GM18507 (cell line): Measurements from ENCODE around the gene S100A14.

Source experiments
- DNase-seq: peaks from one replicate; pipeline ENCODE4 v3.0.0; 2011; ENCODE audit warnings: low read depth; ENCODE audit not compliant: insufficient read length; ENCODE audit errors: extremely low spot score
- FAIRE-seq: peaks from 2 replicates; lab custom pipeline; 2011; peaks lifted over from hg19 to GRCh38; lab: Jason Lieb, UNC

Gene S100A14

DNA sequence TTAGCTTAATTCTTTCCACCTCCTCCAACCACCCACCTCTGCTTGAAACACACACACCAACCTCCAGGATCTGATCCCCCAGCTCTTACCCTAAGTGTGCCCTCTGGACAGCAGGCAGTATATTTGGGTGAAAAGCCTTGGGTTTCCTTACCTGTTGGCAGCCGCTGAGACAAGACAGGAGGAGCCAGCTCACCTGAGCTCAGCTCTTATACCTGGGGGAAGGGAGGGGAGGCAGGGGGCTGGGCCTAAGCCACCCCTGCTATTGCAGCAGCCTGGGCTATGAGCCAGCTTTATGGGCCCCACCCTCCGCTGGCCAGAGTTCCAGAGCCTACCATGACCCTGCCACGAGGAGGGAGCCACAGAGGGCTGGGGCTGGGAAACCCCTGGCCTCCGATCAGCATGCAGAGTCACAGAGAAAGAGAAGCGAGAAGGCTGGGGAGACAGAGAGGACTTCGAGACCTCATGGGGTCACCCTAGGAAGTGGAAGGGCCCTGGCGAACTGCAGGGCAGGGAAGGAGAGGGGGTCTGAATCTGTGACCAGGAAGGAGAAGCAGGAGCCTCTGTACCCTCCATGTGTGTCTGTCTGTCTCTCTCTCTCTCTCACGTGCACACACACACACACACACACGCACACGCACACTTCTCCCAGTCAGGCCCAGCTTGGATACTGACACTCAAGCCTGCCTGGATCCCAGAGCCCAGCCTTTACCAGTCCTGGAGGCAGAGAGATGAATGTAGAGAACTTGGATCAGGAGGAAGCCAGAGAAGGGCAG, at the start of gene S100A14:
TSS of gene S100A14 (minus strand) at position 182 of the 773 bp plus-strand sequence. CDS start 467 bp downstream, outside the sequence.
- no peak for FAIRE-seq
- DNase-seq: no peak

DNA sequence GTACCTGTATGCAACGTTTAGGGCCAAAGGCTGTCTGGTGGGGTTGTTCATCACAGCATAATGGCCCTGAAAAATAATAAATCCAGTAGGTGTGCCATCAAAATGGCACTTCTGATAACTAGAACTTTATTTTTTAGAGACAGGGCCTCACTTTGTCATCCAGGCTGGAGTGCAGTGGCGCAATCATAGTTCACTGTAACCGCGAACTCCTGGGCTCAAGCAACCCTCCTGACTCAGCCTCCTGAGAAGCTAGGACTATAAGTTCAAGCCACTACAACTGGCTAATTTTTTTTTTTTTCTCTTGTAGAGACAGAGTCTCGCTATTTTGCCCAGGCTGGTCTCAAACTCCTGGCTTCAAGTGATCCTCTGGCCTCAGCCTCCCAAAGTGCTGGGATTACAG, 47.1 kb upstream of the S100A14 start:
- FAIRE-seq (no peak), DNase-seq (no peak)

GRCh38 chr1:153662269-153662668, 46.1 kb upstream of the S100A14 start:
- DNase-seq (no peak), FAIRE-seq (no peak)

GRCh38 chr1:153661111-153661708, 45.1 kb upstream of the S100A14 start:
- DNase-seq (no peak), FAIRE-seq (no peak)

DNA sequence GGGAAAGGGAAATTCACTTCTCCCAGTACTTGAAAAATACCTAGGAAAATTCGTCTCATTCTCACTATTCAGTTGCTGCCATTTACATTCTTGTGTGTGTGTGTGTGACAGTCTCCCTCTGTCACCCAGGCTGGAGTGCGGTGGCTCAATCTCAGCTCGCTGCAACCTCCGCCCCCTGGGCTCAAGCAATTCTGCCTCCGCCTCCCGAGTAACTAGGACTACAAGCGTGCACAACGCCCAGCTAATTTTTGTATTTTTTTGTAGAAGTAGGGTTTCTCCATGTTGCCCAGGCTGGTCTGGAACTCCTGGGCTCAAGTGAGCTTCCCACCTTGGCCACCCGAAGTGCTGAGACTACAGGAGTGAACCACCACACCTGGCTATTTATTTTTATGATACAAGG, 43.5 kb upstream of the S100A14 start:
- no peak for FAIRE-seq

GRCh38 chr1:153659175-153659534, 43.0 kb upstream of the S100A14 start:
- no peak for FAIRE-seq
- DNase-seq: no peak

More for the DNA sequence above, 43.5 kb upstream of the S100A14 start:
- no peak for DNase-seq

- DNase-seq: peak; percentile 85
- peak; percentile 93 for FAIRE-seq
These were observed 42.5 kb upstream of the S100A14 start, which contains the start of gene SNAPIN for GRCh38 chr1:153658400-153659174. Gene SNAPIN (plus strand): TSS chr1:153658703. CDS start chr1:153658744, 41 bp downstream.

DNA sequence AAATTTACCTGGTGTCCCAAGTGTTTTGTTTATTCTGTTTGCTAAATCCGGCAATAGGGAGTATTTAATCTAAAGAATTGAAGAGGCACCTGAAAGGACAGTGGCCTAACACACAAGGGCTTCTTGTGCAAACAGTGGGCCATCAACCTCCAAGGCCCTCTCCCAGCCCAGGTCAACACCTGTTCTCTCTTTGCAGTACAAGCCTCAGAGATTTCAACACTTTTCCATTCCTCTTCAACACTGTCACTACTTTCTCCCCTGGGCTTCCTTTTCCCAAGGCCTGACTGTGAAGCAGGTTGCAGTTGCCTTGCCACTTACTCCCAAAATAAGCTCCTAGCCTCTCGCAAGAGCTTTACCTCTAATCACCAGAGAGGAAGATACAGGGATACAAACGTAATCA, 39.2 kb upstream of the S100A14 start:
- no peak for FAIRE-seq
- DNase-seq: no peak

GRCh38 chr1:153652805-153653500, 36.8 kb upstream of the S100A14 start:
- FAIRE-seq (no peak), DNase-seq (no peak)

GRCh38 chr1:153651771-153652170, 35.6 kb upstream of the S100A14 start:
- FAIRE-seq (no peak), DNase-seq (no peak)

GRCh38 chr1:153649863-153650235, 33.7 kb upstream of the S100A14 start:
- FAIRE-seq (no peak), DNase-seq (no peak)

DNA sequence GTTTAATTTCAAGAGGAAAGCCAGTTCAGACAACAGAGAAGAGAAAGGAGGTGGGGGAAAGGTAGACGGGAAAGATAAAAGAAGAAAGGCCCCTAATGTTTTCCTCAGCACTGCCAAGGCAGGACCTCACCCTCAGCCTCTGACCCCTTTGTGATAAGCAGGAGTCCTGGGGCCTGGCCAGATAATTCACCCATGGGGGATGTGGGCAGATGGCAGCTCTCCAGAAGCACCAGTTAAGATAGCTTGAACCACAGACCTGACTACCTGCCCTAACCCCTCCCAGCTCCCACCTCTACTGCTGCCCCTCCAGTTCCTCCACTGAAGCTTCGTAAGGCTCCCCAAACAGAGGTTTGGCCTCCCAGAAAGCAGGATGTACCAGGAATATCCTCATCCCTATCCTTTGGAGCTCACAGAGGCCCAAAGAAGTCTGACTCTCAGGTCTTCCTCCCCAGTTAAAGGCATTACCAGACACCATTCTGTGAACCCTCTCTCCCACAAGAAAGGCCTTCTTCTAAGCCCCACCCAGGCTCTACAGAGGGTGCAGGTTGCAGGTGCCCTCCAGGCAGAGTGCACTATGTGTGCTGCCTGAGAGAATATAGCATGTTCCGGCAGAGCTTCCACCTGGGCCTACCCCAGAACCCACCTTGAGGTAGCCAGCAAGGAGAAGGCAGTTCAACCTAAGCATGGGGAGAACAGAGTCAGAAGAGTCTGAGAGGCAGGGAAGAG, 33.2 kb upstream of the S100A14 start:
- DNase-seq: no peak
- no peak for FAIRE-seq

DNA sequence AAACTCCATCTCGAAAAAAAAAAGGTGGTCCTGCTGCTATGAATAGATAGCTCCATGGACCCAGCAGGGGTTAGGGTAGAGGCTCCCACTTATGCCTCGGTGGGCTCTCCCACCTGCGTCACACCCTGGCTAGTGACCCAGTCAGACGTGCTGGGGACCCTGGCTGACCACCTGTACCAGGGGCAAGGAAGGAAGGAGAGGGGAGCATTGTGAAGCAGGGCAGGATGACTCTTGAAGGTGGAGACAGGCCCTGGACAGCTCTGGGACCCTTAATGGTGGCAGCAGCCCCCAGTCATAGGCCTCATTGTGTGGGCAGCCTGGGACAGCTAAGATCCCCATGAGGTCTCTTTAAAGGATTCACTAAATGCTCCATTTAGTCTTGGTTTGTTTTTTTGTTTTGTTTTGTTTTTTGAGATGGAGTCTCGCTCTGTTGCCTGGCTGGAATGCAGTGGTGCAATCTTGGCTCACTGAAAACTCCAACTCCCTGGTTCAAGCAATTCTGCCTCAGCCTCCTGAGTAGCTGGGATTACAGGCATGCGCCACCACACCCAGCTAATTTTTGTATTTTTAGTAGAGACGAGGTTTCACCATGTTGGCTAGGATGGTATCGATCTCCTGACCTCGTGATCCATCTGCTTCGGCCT, 32.0 kb upstream of the S100A14 start:
- FAIRE-seq (no peak), DNase-seq (no peak)

DNA sequence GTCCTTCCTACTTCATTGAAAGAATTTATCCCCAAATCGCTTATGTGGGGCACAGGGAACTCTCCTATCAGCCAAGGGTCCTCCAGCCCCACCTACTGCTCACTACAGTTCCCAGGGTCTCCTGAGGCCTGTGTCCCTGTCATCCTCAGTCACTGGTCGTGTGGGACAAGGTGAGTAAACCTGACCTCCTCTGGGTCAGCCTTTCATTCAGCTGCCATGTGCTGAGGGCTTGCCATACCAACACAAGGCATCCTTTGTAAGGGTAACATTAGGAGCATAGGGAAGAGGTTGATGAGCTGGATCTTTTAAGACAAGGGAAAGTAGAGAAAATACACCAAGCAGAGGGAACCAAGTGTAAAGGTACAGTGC, 31.2 kb upstream of the S100A14 start:
- FAIRE-seq (no peak), DNase-seq (no peak)

- FAIRE-seq (no peak), DNase-seq (no peak)
These were observed 30.7 kb upstream of the S100A14 start for GRCh38 chr1:153646672-153647345.

GRCh38 chr1:153643816-153644215, 27.7 kb upstream of the S100A14 start:
- DNase-seq (no peak), FAIRE-seq (no peak)

GRCh38 chr1:153643100-153643499, 27.0 kb upstream of the S100A14 start:
- no peak for DNase-seq
- FAIRE-seq: no peak

- DNase-seq (no peak), FAIRE-seq (no peak)
These were observed 26.0 kb upstream of the S100A14 start for GRCh38 chr1:153642161-153642560.
